ENCODE data around the gene SLC12A6. TPM values are rescaled to one million over a fixed set of nuclear protein-coding genes. Genes with fewer than 3 reads are reported as not detected.

SLC12A6 gene
- polyA plus RNA-seq, 1 donor from 2014 or later, result 7.3 TPM

DNA sequence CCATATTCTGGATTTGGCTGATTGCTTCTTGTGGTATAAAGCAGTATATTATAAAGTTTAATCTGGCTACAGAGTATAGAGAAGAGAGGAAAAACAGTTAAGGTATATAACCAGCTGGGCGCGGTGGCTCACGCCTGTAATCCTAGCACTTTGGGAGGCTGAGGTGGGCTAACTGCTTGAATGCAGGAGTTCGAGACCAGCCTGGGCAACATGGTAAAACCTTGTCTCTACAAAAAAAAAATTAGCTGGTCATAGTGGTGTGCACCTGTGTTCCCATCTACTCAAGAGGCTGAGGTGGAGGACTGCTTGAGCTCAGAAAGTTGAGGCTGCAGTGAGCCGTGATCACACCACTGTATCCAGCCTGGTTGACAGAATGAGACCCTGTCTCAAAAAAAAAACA lies 7.3 kb downstream of the SLC12A6 start:
- no peaks in the 10 kb centered on the region for H4K20me1 ChIP-seq (ENCODE audit: insufficient read depth)
- H3K9ac ChIP-seq (ENCODE audit: low read length), result no peak overlapping the region
- H3K79me2 ChIP-seq (replicated peaks; ENCODE audit: insufficient read depth, low read length), result no peaks in the 10 kb centered on the region
- no peaks in the 10 kb centered on the region for H3F3A ChIP-seq (ENCODE audit: insufficient read depth, low read length, poor library complexity, severe bottlenecking)
- no peaks in the 10 kb centered on the region for H3K9me3 ChIP-seq (ENCODE audit: low read length)
- H3K36me3 ChIP-seq (ENCODE audit: insufficient read depth, low read length), result no peaks in the 10 kb centered on the region
- no peak overlapping the region for H3K27ac ChIP-seq (ENCODE audit: low read length)
- H2AFZ ChIP-seq (ENCODE audit: low read depth, low read length), result no peak overlapping the region
- TF ChIP-seq POLR2AphosphoS5 (IDR thresholded peaks at IDR 0.05) (no peak), SMC3 (conservative IDR thresholded peaks at IDR 0.05; ENCODE audit: poor library complexity) (no peak), EZH2 (IDR thresholded peaks at IDR 0.05; ENCODE audit: borderline replicate concordance, insufficient read depth, low read length, poor library complexity, severe bottlenecking) (no peak), MXI1 (conservative IDR thresholded peaks at IDR 0.05; ENCODE audit: poor library complexity, severe bottlenecking) (no peak)
- TF ChIP-seq, protein P1, sequence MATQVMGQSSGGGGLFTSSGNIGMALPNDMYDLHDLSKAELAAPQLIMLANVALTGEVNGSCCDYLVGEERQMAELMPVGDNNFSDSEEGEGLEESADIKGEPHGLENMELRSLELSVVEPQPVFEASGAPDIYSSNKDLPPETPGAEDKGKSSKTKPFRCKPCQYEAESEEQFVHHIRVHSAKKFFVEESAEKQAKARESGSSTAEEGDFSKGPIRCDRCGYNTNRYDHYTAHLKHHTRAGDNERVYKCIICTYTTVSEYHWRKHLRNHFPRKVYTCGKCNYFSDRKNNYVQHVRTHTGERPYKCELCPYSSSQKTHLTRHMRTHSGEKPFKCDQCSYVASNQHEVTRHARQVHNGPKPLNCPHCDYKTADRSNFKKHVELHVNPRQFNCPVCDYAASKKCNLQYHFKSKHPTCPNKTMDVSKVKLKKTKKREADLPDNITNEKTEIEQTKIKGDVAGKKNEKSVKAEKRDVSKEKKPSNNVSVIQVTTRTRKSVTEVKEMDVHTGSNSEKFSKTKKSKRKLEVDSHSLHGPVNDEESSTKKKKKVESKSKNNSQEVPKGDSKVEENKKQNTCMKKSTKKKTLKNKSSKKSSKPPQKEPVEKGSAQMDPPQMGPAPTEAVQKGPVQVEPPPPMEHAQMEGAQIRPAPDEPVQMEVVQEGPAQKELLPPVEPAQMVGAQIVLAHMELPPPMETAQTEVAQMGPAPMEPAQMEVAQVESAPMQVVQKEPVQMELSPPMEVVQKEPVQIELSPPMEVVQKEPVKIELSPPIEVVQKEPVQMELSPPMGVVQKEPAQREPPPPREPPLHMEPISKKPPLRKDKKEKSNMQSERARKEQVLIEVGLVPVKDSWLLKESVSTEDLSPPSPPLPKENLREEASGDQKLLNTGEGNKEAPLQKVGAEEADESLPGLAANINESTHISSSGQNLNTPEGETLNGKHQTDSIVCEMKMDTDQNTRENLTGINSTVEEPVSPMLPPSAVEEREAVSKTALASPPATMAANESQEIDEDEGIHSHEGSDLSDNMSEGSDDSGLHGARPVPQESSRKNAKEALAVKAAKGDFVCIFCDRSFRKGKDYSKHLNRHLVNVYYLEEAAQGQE (IDR thresholded peaks at IDR 0.05; ENCODE audit: borderline replicate concordance), result no peak
- H3K4me3 ChIP-seq (ENCODE audit: low read length), result no peak overlapping the region
- H3K27me3 ChIP-seq (ENCODE audit: insufficient read depth, low read depth, low read length), result no peaks in the 10 kb centered on the region
- no peaks in the 10 kb centered on the region for H3K9me2 ChIP-seq (ENCODE audit: insufficient read depth, low read length)
- no peak overlapping the region for H3K4me2 ChIP-seq (ENCODE audit: low read length)

- Histone ChIP-seq H3K9ac (ENCODE audit: low read length) (no peak overlapping the region), H3K4me3 (ENCODE audit: low read length) (no peak overlapping the region), H3K27ac (ENCODE audit: low read length) (no peak overlapping the region), H2AFZ (ENCODE audit: low read depth, low read length) (no peak overlapping the region), H3K27me3 (ENCODE audit: insufficient read depth, low read depth, low read length) (no peaks in the 10 kb centered on the region), H3K4me2 (ENCODE audit: low read length) (no peak overlapping the region), H3K9me2 (ENCODE audit: insufficient read depth, low read length) (no peaks in the 10 kb centered on the region), H3K36me3 (ENCODE audit: insufficient read depth, low read length) (no peaks in the 10 kb centered on the region), H3K79me2 (replicated peaks; ENCODE audit: insufficient read depth, low read length) (no peaks in the 10 kb centered on the region), H3K9me3 (ENCODE audit: low read length) (no peaks in the 10 kb centered on the region), H4K20me1 (ENCODE audit: insufficient read depth) (no peaks in the 10 kb centered on the region), H3F3A (ENCODE audit: insufficient read depth, low read length, poor library complexity, severe bottlenecking) (no peaks in the 10 kb centered on the region)
- TF ChIP-seq EP300 (conservative IDR thresholded peaks at IDR 0.05; ENCODE audit: poor library complexity, severe bottlenecking), result no peak
- no peak for TF ChIP-seq POLR2AphosphoS5 (IDR thresholded peaks at IDR 0.05)
- TF ChIP-seq RAD21 (conservative IDR thresholded peaks at IDR 0.05), result no peak
- TF ChIP-seq SMC3 (conservative IDR thresholded peaks at IDR 0.05; ENCODE audit: poor library complexity), result no peak
- TF ChIP-seq, protein P2, sequence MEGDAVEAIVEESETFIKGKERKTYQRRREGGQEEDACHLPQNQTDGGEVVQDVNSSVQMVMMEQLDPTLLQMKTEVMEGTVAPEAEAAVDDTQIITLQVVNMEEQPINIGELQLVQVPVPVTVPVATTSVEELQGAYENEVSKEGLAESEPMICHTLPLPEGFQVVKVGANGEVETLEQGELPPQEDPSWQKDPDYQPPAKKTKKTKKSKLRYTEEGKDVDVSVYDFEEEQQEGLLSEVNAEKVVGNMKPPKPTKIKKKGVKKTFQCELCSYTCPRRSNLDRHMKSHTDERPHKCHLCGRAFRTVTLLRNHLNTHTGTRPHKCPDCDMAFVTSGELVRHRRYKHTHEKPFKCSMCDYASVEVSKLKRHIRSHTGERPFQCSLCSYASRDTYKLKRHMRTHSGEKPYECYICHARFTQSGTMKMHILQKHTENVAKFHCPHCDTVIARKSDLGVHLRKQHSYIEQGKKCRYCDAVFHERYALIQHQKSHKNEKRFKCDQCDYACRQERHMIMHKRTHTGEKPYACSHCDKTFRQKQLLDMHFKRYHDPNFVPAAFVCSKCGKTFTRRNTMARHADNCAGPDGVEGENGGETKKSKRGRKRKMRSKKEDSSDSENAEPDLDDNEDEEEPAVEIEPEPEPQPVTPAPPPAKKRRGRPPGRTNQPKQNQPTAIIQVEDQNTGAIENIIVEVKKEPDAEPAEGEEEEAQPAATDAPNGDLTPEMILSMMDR (IDR thresholded peaks at IDR 0.05; ENCODE audit: poor library complexity, severe bottlenecking), result no peak
- no peak for TF ChIP-seq MXI1 (conservative IDR thresholded peaks at IDR 0.05; ENCODE audit: poor library complexity, severe bottlenecking)
Measured at GRCh38 chr15:34329006-34329405, 8.6 kb downstream of the SLC12A6 start.

GRCh38 chr15:34327906-34328305 lies 9.7 kb downstream of the SLC12A6 start:
- H3K36me3 ChIP-seq (ENCODE audit: insufficient read depth, low read length), result no peaks in the 10 kb centered on the region
- no peaks in the 10 kb centered on the region for H4K20me1 ChIP-seq (ENCODE audit: insufficient read depth)
- no peaks in the 10 kb centered on the region for H3K27me3 ChIP-seq (ENCODE audit: insufficient read depth, low read depth, low read length)
- TF ChIP-seq EP300 (conservative IDR thresholded peaks at IDR 0.05; ENCODE audit: poor library complexity, severe bottlenecking) (no peak), TAF1 (IDR thresholded peaks at IDR 0.05; ENCODE audit: low read depth) (no peak), POLR2AphosphoS5 (IDR thresholded peaks at IDR 0.05) (no peak), RAD21 (conservative IDR thresholded peaks at IDR 0.05) (no peak)
- TF ChIP-seq, protein P1 (IDR thresholded peaks at IDR 0.05; ENCODE audit: borderline replicate concordance), result no peak
- no peak overlapping the region for H3K27ac ChIP-seq (ENCODE audit: low read length)
- H3K9me2 ChIP-seq (ENCODE audit: insufficient read depth, low read length), result no peaks in the 10 kb centered on the region
- peaks cover 3% of the 10 kb centered on the region for H3K9me3 ChIP-seq (ENCODE audit: low read length)
- no peak overlapping the region for H2AFZ ChIP-seq (ENCODE audit: low read depth, low read length)
- H3K79me2 ChIP-seq (replicated peaks; ENCODE audit: insufficient read depth, low read length), result no peaks in the 10 kb centered on the region
- H3K4me3 ChIP-seq (ENCODE audit: low read length), result no peak overlapping the region
- no peak overlapping the region for H3K4me2 ChIP-seq (ENCODE audit: low read length)
- no peaks in the 10 kb centered on the region for H3F3A ChIP-seq (ENCODE audit: insufficient read depth, low read length, poor library complexity, severe bottlenecking)
- no peak overlapping the region for H3K9ac ChIP-seq (ENCODE audit: low read length)

Data from neural cell (in vitro differentiated cells).